H1 (cell line): ENCODE measurements around the gene BHLHE23. TPM values are rescaled to one million over a fixed set of nuclear protein-coding genes. Genes with fewer than 3 reads are reported as not detected.

ENCODE experiments used
- CTCF ChIA-PET: fragments of 300-600 bp; sonication (Branson Sonifier 250); formaldehyde crosslinking; loops from one replicate; lab custom pipeline; 2021; ENCODE audit not compliant: partially characterized antibody; lab: Charles Lee
- POLR2A ChIA-PET: fragments of 300-600 bp; sonication (Branson Sonifier 250); formaldehyde crosslinking; loops from one replicate; lab custom pipeline; 2021; ENCODE audit warnings: inconsistent platforms; ENCODE audit not compliant: partially characterized antibody; lab: Charles Lee
- DNase-seq, 2 experiments: peaks; one replicate each; pipeline versions ENCODE4 v3.0.0 to v3.0.0-alpha.2; 2010 to 2022; ENCODE audit warnings: low spot score in 2 of 2, low read depth in 1 of 2, mixed read lengths in 1 of 2
- FAIRE-seq: peaks from 2 replicates; lab custom pipeline; 2011; peaks lifted over from hg19 to GRCh38; lab: Jason Lieb, UNC
- H2AFZ ChIP-seq: 2 replicates; pipeline ENCODE4 v1.8.1; 2012; ENCODE audit warnings: low read length, inconsistent platforms
- H2AK5ac ChIP-seq: 2 replicates; pipeline ENCODE4 v1.6.1; 2013; ENCODE audit warnings: low read depth, low read length
- H2BK120ac ChIP-seq: replicated peaks from 2 replicates; pipeline ENCODE3; 2013; ENCODE audit warnings: low read depth, low read length, inconsistent platforms
- H2BK12ac ChIP-seq: 2 replicates; pipeline ENCODE4 v1.6.1; 2013; ENCODE audit warnings: low read depth, low read length
- H2BK15ac ChIP-seq: 2 replicates; pipeline ENCODE4 v1.6.1; 2013; ENCODE audit warnings: low read length
- H2BK20ac ChIP-seq: 2 replicates; pipeline ENCODE4 v1.6.1; 2013; ENCODE audit warnings: low read length
- H2BK5ac ChIP-seq: 2 replicates; pipeline ENCODE4 v1.6.1; 2013; ENCODE audit warnings: low read depth, low read length
- H3K14ac ChIP-seq: 2 replicates; pipeline ENCODE4 v1.6.1; 2013; ENCODE audit warnings: inconsistent platforms; ENCODE audit not compliant: insufficient read length
- H3K18ac ChIP-seq: 2 replicates; pipeline ENCODE4 v1.6.1; 2013; ENCODE audit warnings: low read length; ENCODE audit errors: extremely low read depth
- H3K23ac ChIP-seq: 2 replicates; pipeline ENCODE4 v1.6.1; 2013; ENCODE audit warnings: inconsistent platforms; ENCODE audit not compliant: insufficient read length
- H3K23me2 ChIP-seq: 2 replicates; pipeline ENCODE4 v1.6.1; 2013; ENCODE audit warnings: low read depth, low read length
- H3K27ac ChIP-seq: 2 replicates; pipeline ENCODE4 v1.6.1; 2011; ENCODE audit warnings: low read depth, low read length, inconsistent platforms
- H3K27me3 ChIP-seq, 4 experiments: replicated peaks in 1 of 4; 1 replicate in 1 of 4; 2 replicates in 3 of 4; pipeline versions ENCODE4 v1.6.1 to v1.8.1; 2011 to 2013; ENCODE audit warnings: low read length in 3 of 4, mild to moderate bottlenecking in 3 of 4, inconsistent platforms in 2 of 4, mixed read lengths in 2 of 4, moderate library complexity in 1 of 4; ENCODE audit not compliant: control insufficient read depth in 3 of 4, insufficient read depth in 3 of 4; ENCODE audit errors: extremely low read depth in 1 of 4
- H3K36me3 ChIP-seq, 4 experiments: 2 replicates each; pipeline versions ENCODE4 v1.6.1 to v1.8.1; 2011 to 2013; ENCODE audit warnings: mild to moderate bottlenecking in 4 of 4, low read length in 3 of 4, moderate library complexity in 2 of 4, control low read depth in 1 of 4, inconsistent platforms in 1 of 4; ENCODE audit not compliant: insufficient read depth in 4 of 4, control insufficient read depth in 2 of 4
- H3K4ac ChIP-seq: replicated peaks from 2 replicates; pipeline ENCODE3; 2013; ENCODE audit warnings: low read length, low read depth, mixed read lengths, inconsistent platforms; ENCODE audit not compliant: insufficient read length
- H3K4me1 ChIP-seq, 4 experiments: replicated peaks in 1 of 4; 1 replicate in 1 of 4; 2 replicates in 3 of 4; pipeline versions ENCODE4 v1.6.1 to v1.8.1; 2011 to 2013; ENCODE audit warnings: low read length in 3 of 4, inconsistent platforms in 2 of 4, mixed read lengths in 1 of 4; ENCODE audit not compliant: insufficient read depth in 4 of 4, control insufficient read depth in 3 of 4
- H3K4me2 ChIP-seq, 2 experiments: 2 replicates each; pipeline versions ENCODE4 v1.6.1 to v1.8.1; 2011 to 2013; ENCODE audit warnings: low read depth in 2 of 2, low read length in 2 of 2, control low read depth in 1 of 2, inconsistent platforms in 1 of 2, mild to moderate bottlenecking in 1 of 2; ENCODE audit not compliant: insufficient read depth in 1 of 2
- H3K4me3 ChIP-seq, 4 experiments: fragments of 200-600, 300-600 bp in 1 of 4; sonication (generic), shearing (Covaris generic), sonication (Bioruptor Twin) in 1 of 4; 2 replicates each; pipeline versions ENCODE4 v1.5.1 to v1.8.1; 2011 to 2016; ENCODE audit warnings: low read length in 4 of 4, low read depth in 3 of 4, control low read depth in 2 of 4, inconsistent platforms in 2 of 4, mild to moderate bottlenecking in 2 of 4, mixed read lengths in 1 of 4, moderate library complexity in 1 of 4; ENCODE audit not compliant: insufficient read depth in 2 of 4; ENCODE audit errors: extremely low read depth in 1 of 4
- H3K56ac ChIP-seq: replicated peaks from 2 replicates; pipeline ENCODE3; 2013; ENCODE audit warnings: low read depth, mild to moderate bottlenecking, mixed read lengths, low read length, inconsistent platforms; ENCODE audit not compliant: insufficient read length
- H3K79me1 ChIP-seq: 2 replicates; pipeline ENCODE4 v1.6.1; 2013; ENCODE audit warnings: low read depth, low read length, control low read depth
- H3K79me2 ChIP-seq, 2 experiments: 2 replicates each; pipeline versions ENCODE4 v1.6.1 to v1.8.1; 2012 to 2013; ENCODE audit warnings: low read length in 2 of 2, mild to moderate bottlenecking in 2 of 2, inconsistent platforms in 1 of 2; ENCODE audit not compliant: insufficient read depth in 2 of 2, control insufficient read depth in 1 of 2
- H3K9ac ChIP-seq, 4 experiments: replicated peaks in 1 of 4; 1 replicate in 1 of 4; 2 replicates in 3 of 4; pipeline versions ENCODE4 v1.6.1 to v1.8.1; 2011 to 2013; ENCODE audit warnings: low read depth in 3 of 4, low read length in 3 of 4, control low read depth in 2 of 4, mild to moderate bottlenecking in 2 of 4, moderate library complexity in 2 of 4, inconsistent platforms in 1 of 4; ENCODE audit errors: extremely low read depth in 1 of 4
- H3K9me3 ChIP-seq, 2 experiments: 2 replicates each; pipeline versions ENCODE4 v1.6.1 to v1.8.1; 2012 to 2013; ENCODE audit warnings: mild to moderate bottlenecking in 2 of 2, moderate library complexity in 2 of 2, control low read depth in 1 of 2, inconsistent platforms in 1 of 2, low read depth in 1 of 2, low read length in 1 of 2, mixed read lengths in 1 of 2; ENCODE audit not compliant: insufficient read depth in 2 of 2
- H4K20me1 ChIP-seq, 2 experiments: replicated peaks in 1 of 2; 2 replicates each; pipeline versions ENCODE3 to v1.8.1; 2011 to 2013; ENCODE audit warnings: inconsistent platforms in 2 of 2, low read length in 2 of 2, mild to moderate bottlenecking in 1 of 2; ENCODE audit not compliant: insufficient read depth in 2 of 2, control insufficient read depth in 1 of 2
- H4K5ac ChIP-seq: 2 replicates; pipeline ENCODE4 v1.6.1; 2013; ENCODE audit warnings: low read length, low read depth, mixed read lengths, inconsistent platforms; ENCODE audit not compliant: insufficient read length
- H4K8ac ChIP-seq: 2 replicates; pipeline ENCODE4 v1.8.0; 2013; ENCODE audit warnings: mild to moderate bottlenecking, moderate library complexity, low read length, inconsistent platforms; ENCODE audit not compliant: insufficient read depth; ENCODE audit errors: extremely low read depth
- H4K91ac ChIP-seq: replicated peaks from 2 replicates; pipeline ENCODE3; 2013; ENCODE audit warnings: low read length, mixed read lengths, inconsistent platforms; ENCODE audit not compliant: insufficient read length
- ASH2L ChIP-seq: fragments of 200-600, 300-600 bp; sonication (generic); IDR thresholded peaks from one replicate; pipeline ENCODE4 v1.7.1; 2017; ENCODE audit warnings: low read length
- ATF3 ChIP-seq: IDR thresholded peaks from 2 replicates; pipeline ENCODE4 v1.6.1; 2011; ENCODE audit warnings: low read depth, mild to moderate bottlenecking, low read length; ENCODE audit not compliant: insufficient read depth
- CBX8 ChIP-seq: fragments of 300-800, 300-1000 bp; sonication (generic); IDR thresholded peaks from 2 replicates; pipeline ENCODE4 v1.7.1; 2016; ENCODE audit warnings: low read depth, low read length, borderline replicate concordance
- CHD1 ChIP-seq: IDR thresholded peaks from 2 replicates; pipeline ENCODE4 v1.6.1; 2012; ENCODE audit warnings: low read depth, low read length, improper control_type of control experiment
- CTBP2 ChIP-seq: IDR thresholded peaks from 2 replicates; pipeline ENCODE4 v1.7.0; 2011; ENCODE audit warnings: borderline replicate concordance, mild to moderate bottlenecking, moderate library complexity, mixed read lengths, low read length; ENCODE audit not compliant: insufficient read depth, insufficient read length
- GTF2F1 ChIP-seq: IDR thresholded peaks from 2 replicates; pipeline ENCODE4 v1.6.1; 2012; ENCODE audit warnings: low read depth, low read length, improper control_type of control experiment, borderline replicate concordance
- HDAC6 ChIP-seq: IDR thresholded peaks from one replicate; pipeline ENCODE4 v1.7.1; 2012; ENCODE audit warnings: low read depth, mild to moderate bottlenecking, inconsistent platforms, low read length, moderate library complexity
- KDM1A ChIP-seq: fragments of 200-600, 300-600 bp; sonication (generic); IDR thresholded peaks from 2 replicates; pipeline ENCODE4 v1.7.1; 2016; ENCODE audit warnings: mild to moderate bottlenecking, low read length, borderline replicate concordance
- MAFK ChIP-seq: IDR thresholded peaks from 2 replicates; pipeline ENCODE4 v1.6.1; 2012; ENCODE audit warnings: low read depth, mild to moderate bottlenecking, improper control_type of control experiment, low read length
- POU5F1 ChIP-seq: IDR thresholded peaks from 2 replicates; pipeline ENCODE4 v1.6.1; 2011; ENCODE audit warnings: low read depth, mild to moderate bottlenecking, low read length, moderate library complexity
- RXRA ChIP-seq: IDR thresholded peaks from 2 replicates; pipeline ENCODE4 v1.6.1; 2011; ENCODE audit warnings: low read depth, mild to moderate bottlenecking, low read length, moderate library complexity; ENCODE audit not compliant: insufficient read depth
- SIN3A ChIP-seq, 2 experiments: IDR thresholded peaks in 1 of 2; conservative IDR thresholded peaks in 1 of 2; 2 replicates each; pipeline ENCODE4 v1.6.1; 2011 to 2012; ENCODE audit warnings: low read length in 2 of 2, improper control_type of control experiment in 1 of 2, low read depth in 1 of 2, mild to moderate bottlenecking in 1 of 2
- SP2 ChIP-seq: IDR thresholded peaks from 2 replicates; pipeline ENCODE4 v1.6.1; 2012; ENCODE audit warnings: mild to moderate bottlenecking, low read length, inconsistent platforms
- WGBS, 2 experiments: shearing (Covaris generic) in 1 of 2; methylation state at CpG; one replicate each; pipeline versions ENCODE4 v1.1.6 to v1.1.7; 2013 to 2015; ENCODE audit warnings: low lambda C conversion rate in 2 of 2, mixed read lengths in 2 of 2, inconsistent platforms in 1 of 2, low coverage in 1 of 2, missing lambda C conversion rate in 1 of 2; ENCODE audit not compliant: insufficient replicate concordance in 2 of 2, insufficient coverage in 1 of 2, insufficient read length in 1 of 2; ENCODE audit errors: extremely low coverage in 1 of 2, missing lambda C conversion rate in 1 of 2; 5-methylcytosine and 5-hydroxymethylcytosine counted together
- polyA plus RNA-seq, 7 experiments: library from polyadenylated mRNA; depleted of rRNA in 3 of 7; stranded (reverse) in 5 of 7; unstranded in 2 of 7; fragments of >200 nt in 5 of 7; fragments of 200-250 nt in 2 of 7; gene quantifications; 1 replicate in 5 of 7; 2 replicates in 1 of 7; 4 replicates in 1 of 7; pipeline versions ENCODE4 v1.2.1 to v1.2.3, GENCODE V29; 2011 to 2013; ENCODE audit warnings: missing spikeins in 2 of 7, mixed read lengths in 2 of 7
- total RNA-seq: library from RNA; stranded (reverse); fragmentation: NEBNext Ultra II Directional; extraction: Animal tissue kit (Norgen Biotek cat#: 25700); gene quantifications from 2 replicates; pipeline ENCODE4 v1.2.1, GENCODE V29; 2021

Gene BHLHE23
- total and polyA plus RNA-seq, 2 of the 8 experiments (the other 6 are each of a cell fraction or from before 2014, with no cell fraction given): 0.47 TPM; not detected in 1

GRCh38 chr20:63028461-63028921 lies 21.7 kb upstream of the BHLHE23 start:
- Histone ChIP-seq H3K4me2 (peak overlapping the region; percentile 66 to 83), H4K91ac (peak overlapping the region; percentile 55), H2BK120ac (no peak overlapping the region), H3K27me3 (peaks cover 0 to 17% (median 8%) of the 10 kb centered on the region in 4 experiments; a peak in 5 of 7 replicates), H3K9me3 (no peaks in the 10 kb centered on the region), H3K23me2 (no peaks in the 10 kb centered on the region; the same call in 1 of the 2 replicates), H3K56ac (no peak overlapping the region), H4K8ac (no peak overlapping the region), H4K5ac (no peak overlapping the region), H2BK15ac (no peak overlapping the region), H2BK20ac (no peak overlapping the region), H3K79me1 (no peaks in the 10 kb centered on the region), H3K23ac (no peak overlapping the region), H4K20me1 (no peaks in the 10 kb centered on the region), H2BK5ac (peak overlapping the region; percentile 20; the same call in 1 of the 2 replicates), H3K4me1 (peaks cover 7 to 36% (median 23%) of the 10 kb centered on the region in 4 experiments), H2AFZ (no peak overlapping the region), H3K79me2 (no peaks in the 10 kb centered on the region), H3K36me3 (no peaks in the 10 kb centered on the region), H3K4me3 (peak overlapping the region; percentile 23 to 57 (median 34); a peak in 7 of 8 replicates), H2AK5ac (no peak overlapping the region), H3K4ac (peak overlapping the region; percentile 65), H3K9ac (no peak overlapping the region), H3K27ac (no peak overlapping the region), H2BK12ac (no peak overlapping the region; the same call in 1 of the 2 replicates), H3K14ac (no peak overlapping the region), H3K18ac (peak overlapping the region; percentile 75)
- ChIA-PET CTCF (interaction anchor here (0.6 to 1.3 kb wide), 4 partner anchors 20 to 121 kb away, joined by 3 to 5 read pairs (median 4); no protein-coding TSS in a partner anchor), POLR2A (interaction anchor here (1.0 to 1.2 kb wide), 2 partner anchors 9 to 56 kb away, joined by 3 to 4 read pairs; no protein-coding TSS in a partner anchor)
- 45% methylated on average over 22 of the region's 22 CpGs; no CpG with 5 or more reads in 1 of the 2 experiments for WGBS, 2 experiments
- DNase-seq (peak in 1 of 2 experiments; percentile 56), FAIRE-seq (no peak)
- TF ChIP-seq RXRA (no peak), CHD1 (no peak), POU5F1 (no peak), CBX8 (no peak), SP2 (no peak), ASH2L (no peak), SIN3A (conservative IDR thresholded peaks at IDR 0.05 in 1 of 2, IDR thresholded peaks at IDR 0.05 in 1 of 2; ENCODE audit: low read depth in 1 of 2, low read length in 2 of 2) (no peak), HDAC6 (no peak), GTF2F1 (no peak), CTBP2 (no peak), ATF3 (no peak), KDM1A (no peak), MAFK (no peak)
